Cortex of kidney (tissue), 1 donor: ENCODE results near the gene SAMD10.
"Not testable (repeated sequence)": the region's sequence is repeated elsewhere in the genome, so short reads cannot be mapped to it uniquely, and the experiment has no call there.

Experiments
- DNase-seq: peaks from one replicate; lab custom pipeline; 2025; lab: John Stamatoyannopoulos, UW

Gene SAMD10

DNA sequence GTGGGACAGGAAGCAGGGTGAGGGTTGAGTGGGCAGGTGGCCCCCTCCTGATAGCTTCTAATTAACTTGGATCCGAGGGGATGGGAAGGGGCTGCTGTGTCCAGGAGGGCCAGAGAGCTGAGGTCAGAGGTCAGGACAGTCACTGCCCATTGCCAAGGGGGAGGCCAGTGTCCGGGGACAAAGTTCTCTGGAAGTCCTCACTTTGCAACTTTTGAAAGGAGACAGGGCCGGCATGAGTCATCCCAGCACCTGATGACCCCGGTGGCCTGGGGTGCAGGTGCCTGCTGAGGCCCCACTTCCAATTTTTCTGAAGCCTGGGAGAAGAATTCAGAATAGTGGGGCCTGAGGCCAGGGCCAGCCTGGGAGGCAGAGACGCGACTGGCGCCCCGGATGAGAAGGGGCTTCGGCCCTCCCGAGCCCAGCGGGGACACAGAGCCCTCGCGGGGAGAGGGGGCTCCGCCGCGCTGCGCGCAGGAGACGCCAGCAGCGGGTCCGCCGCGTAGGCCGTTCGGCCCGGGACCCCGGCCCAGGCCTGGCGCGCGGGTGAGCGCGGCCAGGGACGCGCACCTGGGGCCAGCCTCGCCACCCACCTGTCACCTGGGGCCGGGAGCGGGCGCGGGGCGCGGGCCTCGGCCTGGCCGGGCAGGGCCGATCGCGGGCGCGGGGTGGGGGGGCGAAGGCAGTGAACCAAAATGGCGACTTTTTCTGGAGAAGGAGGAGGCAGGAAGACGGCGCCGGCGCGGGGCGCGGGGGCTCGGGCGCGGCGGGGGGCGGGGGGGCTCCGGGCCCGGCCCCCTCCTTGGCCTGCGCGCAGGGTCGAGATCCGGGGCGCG, 10.3 kb downstream of the SAMD10 start:
- no peak for DNase-seq

DNA sequence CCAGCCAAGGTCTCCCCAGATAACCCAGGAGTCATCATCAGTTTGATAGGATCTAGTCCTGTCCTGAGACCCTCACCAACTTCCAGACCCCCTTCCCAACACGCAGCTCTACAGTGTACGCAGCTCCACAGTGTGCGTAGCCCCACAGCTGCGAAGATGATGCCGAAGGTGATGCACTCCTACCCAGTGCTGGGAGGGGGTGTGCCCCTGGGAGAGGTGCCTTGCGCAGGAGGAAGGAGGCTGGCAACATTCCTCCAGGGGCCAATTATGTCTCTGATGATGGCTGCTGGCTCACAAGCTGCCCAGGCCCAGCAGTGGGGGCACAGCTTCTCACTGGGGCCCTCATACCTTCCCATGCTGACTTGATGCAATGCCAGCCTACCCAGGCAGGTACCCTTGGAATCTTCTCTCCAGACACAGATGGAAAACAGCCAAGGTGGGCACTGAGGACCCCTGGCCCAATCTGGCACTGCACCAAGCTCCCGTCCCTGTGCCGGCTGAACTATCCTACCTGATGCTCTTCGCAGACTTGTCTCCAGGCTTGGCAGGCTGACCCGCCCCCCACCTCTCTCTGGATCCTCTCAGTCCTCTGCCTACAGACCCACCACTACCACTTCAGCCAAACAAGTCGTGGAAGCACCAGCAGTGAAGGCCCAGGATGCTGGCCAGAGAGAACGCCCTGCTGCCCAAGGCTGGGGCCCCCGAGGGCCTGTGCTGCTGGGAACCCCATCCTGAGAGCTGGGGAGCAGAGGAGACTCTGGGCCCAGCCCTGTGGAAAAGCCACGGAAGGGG, 11.1 kb downstream of the SAMD10 start:
- no peak for DNase-seq

DNA sequence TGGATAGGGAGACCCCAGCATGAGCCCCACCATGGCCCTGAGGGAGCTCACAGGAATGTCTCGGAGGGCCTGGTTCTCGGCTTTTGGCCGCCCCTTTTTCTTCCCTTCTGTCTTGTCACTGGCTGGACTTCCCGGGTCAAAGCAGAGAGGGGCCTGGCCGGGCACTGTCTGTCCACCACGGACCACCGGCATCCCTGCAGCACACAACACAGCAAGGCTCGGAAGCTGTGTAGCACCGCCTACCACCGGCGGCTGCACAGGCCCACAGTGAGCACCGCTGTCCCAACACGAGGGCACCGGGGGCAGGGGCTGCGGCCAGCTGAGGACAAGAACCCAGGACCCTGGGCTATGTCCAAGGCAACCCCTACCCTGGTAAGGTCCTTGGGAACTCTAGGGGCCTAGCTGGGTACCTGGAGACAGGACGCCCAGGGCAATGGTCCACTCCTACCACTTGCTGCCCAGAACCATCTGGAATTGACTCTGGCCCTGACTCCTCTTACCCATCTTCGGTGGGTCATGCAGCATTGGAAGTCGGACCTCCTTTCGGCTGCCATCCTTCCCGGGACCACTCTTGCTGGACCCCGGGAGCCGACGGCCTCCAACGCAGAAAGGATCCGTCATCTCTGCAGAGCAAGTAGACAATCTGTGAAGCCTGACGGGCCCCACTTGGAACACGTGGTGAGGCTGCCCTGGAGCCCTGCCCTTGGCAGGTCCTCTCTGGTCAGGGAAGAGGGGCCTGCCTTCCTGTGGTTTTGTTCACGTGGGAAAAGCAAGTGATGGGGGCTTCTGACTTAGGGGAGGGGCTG, 11.9 kb downstream of the SAMD10 start:
- no peak for DNase-seq

DNA sequence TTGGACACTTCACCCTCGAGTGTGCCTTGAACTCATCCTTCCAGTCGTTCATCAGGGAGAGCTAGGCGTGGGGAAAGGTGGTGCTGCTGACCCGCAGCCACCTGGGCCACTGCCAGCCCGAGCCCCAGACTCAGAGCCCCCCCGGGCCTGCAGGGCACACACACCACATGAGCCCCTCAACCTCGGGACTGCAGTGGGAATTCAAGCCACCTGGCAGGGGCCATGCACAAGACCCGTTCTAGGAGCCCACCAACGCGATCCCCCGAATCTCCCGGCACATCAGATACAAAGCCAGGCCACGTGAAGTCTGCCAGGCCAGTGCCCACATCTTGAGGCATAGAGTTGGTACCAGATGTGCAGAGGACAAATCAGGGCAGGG, 12.5 kb downstream of the SAMD10 start:
- DNase-seq: no peak

DNA sequence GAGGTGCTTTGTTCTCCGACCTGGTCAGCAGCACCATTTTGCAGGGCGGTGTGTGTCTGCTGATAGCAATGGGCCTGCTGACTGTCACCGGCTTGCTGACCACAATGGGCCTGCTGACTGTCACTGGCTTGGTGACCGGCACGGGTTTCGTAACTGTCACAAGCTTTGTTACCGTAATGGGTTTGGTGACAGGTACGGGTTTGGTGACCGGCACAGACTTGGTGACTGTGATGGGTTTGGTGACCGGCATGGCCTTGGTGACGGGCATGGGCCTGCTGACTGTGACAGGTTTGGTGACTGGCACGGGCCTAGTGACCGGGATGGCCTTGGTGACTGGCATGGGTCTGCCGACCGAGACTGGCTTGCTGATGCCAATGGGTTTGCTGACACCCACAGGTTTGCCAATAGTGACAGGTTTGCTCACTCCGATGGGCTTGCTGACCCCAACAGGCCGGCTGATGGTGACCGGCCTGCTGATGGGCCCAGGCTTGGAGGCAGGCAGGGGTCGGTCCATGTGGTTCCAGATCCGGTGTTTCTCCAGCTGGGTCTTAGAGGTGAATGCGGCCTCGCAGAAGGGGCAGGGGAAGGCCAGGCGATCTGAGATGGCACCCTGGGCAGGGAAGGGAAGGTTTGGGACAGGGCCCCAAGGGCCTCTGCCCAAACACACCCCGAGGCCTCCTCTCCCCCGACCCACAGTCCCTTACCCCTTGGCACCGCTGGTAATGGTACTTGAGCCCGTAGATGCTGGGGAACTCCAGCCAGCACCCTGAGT, 13.1 kb downstream of the SAMD10 start:
- DNase-seq: no peak

DNA sequence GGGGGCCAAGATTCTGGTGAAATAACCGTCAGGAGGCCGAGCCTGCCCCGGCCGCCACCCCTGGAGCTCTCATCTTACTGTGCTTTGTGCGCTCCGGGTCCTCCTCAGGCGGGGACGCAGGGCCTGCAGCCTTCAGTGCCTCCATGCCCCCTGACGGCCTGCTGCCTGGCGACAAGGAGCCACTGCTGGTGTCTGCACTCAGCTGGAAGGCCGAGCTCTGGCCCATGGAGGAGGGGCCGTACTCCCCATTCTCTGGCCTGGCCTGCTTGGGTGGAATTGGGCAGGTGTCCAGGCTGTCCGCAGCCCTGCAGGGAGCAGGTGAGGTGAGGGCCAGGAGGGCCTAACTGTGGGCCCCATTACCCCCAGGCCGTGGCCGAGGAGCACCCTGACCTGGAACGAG, 15.0 kb downstream of the SAMD10 start:
- DNase-seq: no peak

DNA sequence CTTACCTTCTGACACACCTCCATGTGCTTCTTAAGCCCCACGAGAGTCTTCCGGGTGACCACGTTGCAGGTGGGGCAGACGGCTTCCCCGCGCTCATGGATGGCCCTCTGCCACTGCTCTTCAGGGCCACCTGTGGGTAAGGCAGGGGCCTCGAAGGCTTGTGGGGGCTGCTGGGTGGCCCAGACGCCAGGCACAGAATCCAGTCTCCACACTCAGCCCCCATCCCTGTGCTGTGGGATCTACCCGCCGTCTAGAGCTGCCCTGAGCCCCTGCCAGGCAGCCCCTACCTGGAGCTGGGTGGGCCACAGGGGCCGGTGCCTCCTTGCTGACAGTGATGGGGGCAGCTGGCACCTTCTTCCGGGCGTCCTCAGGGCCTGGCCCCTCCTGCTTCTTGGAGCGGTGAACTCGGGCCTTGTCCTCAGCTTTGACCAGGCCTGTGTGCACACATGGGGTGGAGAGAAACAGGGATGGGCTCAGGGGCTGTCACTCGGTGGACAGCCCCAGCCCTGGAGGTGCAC, 15.6 kb downstream of the SAMD10 start:
- DNase-seq: no peak

DNA sequence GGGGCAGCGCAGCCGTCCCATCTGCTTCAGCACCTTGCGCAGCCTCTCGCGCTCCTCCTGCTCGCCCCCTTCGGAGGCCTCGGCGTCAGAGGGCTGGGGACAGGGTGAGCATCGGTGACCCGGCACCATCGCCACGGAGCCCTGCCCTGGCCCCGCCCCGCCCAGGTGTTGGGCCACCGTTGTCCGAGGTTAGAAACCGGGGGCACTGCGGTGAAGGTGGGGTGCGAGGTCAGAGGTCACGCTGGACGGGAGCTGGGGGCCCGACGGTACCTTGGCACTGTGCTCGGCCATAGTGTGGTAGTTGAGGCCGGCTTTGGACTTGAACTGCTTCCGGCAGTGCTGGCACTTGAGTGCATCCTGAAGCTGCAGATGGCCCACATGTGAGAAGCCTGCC, 16.1 kb downstream of the SAMD10 start:
- no peak for DNase-seq

DNA sequence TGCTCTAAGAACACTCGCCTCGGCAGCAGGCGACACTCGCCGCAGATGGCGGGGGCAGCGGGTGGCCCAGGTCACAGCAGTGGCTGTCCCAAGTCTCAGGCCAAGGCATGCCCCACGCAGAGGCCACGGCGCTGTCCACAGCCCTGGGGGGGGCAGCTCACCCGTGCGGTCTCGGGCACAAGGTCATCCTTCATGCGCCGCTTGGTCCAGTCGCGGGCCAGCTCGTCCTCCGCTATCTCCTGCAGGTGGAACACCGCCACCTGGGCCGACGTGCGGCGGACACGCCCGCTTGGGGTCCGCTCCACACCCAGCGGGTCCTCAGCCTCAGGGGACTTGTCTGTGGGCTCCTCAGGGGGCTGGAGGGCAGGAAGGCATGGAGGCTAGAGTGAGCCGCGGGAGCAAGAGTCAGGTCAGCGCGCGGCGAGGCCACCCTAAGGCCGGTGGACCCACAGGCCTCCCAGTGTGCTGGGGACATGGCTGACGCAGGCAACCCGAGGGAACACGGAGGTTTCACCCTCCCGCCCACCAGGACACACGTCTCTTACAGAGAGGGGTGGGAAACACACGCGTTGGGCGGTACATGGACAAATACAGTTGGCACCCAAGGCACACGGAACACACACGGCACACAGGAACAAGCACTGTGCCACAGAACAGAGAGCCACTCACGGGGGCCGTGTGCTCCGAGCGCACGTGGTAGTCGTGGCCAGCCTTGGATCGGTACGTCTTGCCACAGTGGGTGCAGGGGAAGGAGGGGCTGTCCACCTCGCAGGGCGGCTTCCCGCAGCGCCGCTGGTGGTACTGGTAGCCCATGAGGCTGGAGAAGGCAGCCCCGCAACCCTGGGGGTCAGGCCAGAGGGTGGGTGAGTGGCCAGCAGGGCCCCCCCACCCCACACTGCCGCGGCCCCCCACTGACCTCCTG, 16.8 kb downstream of the SAMD10 start:
- no peak for DNase-seq

DNA sequence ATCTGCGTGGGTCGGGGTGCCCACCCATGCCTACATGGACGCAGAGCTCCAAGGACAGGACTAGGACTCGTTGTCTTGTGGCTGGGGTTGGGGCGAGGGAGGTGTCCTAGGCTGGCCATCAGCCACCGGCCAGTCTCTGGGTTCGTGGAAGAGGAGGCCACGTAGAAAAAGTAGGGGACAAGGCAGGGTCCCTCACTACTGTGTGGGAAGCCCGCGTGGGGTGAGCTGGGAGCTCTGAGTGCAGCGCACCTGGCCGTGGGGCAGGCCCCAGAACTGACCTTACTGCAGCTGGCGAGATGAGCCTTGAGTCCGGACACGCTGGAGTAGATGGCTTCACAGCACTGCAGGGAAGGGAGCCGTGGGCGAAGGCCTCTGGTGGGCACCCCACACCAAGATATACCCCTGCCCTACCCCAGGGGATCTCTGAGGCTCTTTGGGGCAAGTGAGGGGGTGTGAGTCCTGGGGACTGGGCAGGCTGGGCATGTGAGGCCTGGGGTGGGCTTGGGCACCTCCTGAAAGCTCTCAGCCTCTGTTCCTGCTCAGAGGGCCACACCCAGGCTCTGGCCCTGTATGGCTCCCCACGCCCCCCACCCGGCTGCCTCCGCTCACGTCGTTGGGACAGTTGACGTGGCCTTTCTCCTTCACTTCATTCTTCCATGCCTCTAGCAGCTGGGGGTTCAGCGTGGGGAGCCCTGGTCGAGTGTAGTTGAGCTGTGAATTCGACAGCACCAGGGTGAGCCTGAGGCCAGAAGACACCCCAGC, 17.6 kb downstream of the SAMD10 start:
- DNase-seq: no peak

DNA sequence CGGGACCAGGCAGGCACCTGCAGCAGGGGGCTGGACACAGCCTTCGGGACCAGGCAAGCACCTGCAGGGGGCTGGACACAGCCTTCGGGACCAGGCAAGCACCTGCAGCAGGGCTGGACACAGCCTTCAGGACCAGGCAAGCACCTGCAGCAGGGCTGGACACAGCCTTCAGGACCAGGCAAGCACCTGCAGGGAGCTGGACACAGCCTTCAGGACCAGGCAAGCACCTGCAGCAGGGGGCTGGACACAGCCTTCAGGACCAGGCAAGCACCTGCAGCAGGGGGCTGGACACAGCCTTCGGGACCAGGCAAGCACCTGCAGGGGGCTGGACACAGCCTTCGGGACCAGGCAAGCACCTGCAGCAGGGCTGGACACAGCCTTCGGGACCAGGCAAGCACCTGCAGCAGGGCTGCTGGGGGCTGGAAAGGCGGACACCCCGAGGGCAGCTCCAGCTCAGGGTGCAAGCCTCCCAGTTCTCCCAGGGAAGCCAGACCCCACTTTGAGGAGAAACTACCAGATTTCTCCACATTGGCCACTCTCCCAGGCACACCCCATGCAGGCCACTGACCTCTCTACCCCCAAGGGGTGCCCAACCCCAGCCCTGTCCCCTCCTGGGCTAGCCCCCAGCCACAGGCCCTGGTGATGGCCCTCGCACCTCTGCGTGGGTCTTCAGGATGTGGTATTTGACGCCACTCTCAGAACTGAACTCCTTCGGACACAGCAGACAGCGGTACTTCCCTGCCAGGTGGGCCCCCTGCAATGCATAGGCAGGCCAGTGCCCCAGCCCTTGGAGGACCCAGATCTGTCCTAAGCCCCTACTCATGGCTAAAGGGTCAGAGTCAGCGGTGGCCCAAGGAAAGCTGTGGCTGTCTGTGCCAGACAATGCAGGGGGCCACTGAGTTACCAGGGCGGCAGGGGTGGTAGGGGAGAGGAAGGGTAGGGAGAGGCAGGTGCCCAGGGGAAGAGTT, 18.5 kb downstream of the SAMD10 start:
- DNase-seq: not testable (repeated sequence)

DNA sequence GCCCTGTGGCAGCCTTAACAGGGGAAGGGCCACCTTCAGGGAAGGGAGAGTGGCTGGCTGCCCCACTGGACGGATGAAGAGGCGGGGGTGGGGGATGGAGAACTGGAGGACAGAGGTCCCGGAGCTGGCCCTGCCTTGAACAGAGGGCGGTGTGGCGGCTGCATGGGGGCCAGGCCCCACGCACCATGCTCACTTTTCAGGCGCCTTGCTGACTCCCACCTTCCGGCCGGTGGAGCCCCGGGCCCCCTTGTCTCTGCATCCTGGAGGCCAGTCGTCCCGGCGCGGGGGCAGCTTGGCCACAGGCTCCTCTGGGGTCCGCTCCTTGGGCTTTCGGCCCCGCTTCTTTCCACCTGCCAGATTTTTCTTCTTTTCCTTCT, 19.8 kb downstream of the SAMD10 start:
- DNase-seq: no peak

DNA sequence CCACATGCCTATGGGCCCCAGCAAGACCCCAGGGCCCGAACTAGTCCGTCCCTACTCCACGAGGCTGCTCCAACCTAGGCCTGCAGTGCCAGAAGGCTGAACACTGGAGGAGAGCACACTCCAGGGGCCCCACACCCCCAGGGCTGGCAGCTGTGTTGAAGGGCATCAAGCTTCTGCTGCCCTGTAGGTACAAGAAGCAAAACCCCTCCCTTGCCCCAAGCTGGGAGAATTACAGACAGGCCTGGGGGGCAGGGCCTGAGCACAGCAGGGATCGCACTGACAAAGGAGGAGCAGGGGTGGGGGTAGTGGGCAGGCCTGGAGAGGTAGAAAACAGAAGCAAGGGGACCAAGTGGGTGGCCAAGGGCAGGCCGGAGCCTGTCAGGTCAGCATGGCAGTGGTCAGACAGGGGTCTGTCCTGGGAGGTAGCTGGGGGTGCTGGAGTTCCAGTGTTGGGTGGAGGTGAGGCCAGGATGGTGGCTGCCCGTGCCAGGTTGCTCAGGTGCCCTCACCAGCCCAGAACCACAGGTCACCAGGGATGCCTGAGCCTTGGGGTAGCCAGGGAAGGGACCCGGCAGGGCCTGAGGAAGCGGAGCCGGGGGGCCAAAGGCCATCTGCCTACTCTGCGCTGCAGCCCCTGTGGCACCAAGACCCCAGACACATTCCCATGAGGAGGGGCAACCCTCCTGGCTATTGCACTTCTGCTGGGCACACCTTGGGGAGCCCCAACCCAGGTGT, 20.3 kb downstream of the SAMD10 start:
- no peak for DNase-seq

DNA sequence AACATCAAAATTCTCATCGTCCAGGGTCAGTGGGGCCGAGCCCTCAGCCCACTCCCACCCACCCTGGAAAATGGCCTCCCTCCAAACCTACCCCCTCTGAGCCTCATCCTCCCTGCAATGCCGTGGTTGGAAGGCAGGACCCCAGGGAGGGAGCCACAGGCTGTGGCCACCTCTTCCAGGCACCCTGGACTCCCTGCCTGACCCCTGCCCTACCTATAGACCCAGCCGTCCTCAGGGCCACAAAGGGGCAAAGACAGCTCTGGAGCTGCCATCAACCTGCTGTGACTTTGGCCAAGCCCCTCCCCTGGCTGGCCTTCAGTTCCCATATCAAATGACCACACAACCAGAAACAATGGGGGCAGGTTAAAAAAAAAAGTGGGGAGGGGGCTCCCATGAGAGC, 21.0 kb downstream of the SAMD10 start:
- DNase-seq: no peak

DNA sequence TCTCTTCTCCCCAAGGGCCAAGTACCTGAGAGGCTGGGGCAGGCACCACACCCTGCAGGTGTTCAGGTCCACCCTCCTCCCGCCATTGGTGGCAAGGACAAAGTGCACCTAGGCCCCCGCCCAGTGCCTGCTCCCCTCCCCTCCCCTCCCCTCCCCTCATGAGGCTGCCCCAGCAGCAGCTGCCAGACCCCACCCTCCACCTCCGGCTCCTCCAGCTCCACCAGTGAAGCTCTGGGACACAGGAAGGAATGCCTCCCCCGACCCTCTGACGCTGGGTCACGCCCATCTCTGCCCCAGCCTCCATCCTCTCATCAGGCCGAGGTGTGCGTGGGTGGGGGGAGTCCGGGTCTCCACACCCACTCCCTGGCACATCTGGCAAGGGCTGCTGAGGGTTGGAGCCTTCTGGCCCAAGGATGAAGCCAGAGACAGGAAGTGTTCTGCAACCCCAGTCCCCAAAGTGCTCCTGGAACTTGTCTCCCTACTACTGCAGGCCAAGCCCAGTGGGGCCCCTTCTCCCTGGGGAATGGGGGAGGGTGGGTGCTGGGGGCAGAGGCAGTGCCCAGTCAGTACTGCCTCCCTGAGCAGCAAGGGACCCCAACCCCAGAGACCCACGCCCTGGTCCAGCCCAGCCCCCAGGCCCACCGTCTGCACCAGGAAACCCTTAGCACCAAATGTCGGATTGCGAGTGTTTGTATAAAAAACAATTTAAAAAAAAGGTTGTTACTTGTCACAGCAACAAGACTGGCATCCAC, 21.6 kb downstream of the SAMD10 start:
- DNase-seq: no peak

DNA sequence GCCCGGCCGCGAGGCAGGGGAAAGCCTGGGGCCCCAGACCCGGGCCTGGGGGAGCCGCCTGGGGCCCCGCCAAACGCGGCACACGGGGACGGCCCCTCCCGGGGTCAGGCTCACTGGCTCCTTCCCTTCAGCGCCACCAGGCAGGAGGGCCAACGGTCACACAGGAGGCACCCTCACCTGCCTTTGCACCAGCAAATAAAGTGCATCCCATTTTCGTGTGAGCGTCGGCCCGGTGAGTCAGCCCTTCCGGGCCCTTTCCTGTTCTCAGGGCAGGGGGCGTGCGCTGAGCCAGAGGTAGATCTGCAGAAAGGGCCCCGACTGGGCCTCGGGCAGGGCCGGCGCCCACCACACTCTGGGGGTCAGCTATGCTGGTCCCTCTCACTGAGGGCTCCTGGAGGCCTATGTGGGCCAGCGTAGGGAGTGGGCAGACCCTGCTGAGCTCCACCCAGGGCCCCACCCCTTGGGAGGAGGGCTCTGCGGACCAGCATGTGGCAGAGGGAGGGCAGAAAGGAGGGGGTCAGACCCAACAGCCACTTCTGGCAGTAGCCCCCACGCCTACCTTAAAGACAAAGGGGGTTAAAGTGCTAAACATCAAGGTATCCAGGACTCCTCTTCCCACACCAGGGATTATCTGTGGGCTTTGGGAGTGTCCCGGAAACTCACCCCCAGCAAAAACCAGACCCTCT, 22.3 kb downstream of the SAMD10 start:
- DNase-seq: no peak

DNA sequence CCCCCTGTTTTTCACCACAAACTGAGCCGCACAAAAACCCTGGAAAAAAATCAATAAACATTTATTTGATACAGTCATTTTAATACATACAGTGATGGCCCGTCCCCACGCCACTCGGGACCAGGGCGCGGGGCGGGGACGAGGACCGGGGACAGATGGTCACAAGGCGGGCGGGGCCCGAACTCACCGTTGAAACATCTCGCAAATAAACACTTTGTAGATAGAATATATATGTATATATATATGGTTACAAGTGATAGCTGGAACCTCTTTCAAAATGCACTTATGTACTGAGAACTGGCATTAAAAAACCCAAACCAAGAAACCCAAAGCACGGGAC, 22.8 kb downstream of the SAMD10 start:
- DNase-seq: no peak
